NOMO-1 (cell line): ENCODE measurements around the gene EDEM3.
"Not testable (repeated sequence)": the region's sequence is repeated elsewhere in the genome, so short reads cannot be mapped to it uniquely, and the experiment has no call there.

Experiments
- DNase-seq, 2 experiments: peaks; one replicate each; lab custom pipeline; 2025; ENCODE audit not compliant: unreplicated experiment in 2 of 2; lab: John Stamatoyannopoulos, UW

Gene EDEM3

GRCh38 chr1:184754476-184755225, at the start of gene EDEM3:
Gene EDEM3, minus strand, starts transcription at chr1:184754858. Its CDS starts 212 bp downstream, at chr1:184754646.
- DNase-seq = peak; percentile 99

- no peak for DNase-seq
Observed at GRCh38 chr1:184804220-184804619, 49.6 kb upstream of the EDEM3 start.

GRCh38 chr1:184803180-184803492, 48.5 kb upstream of the EDEM3 start:
- no peak for DNase-seq

GRCh38 chr1:184802354-184803179, 47.9 kb upstream of the EDEM3 start:
- no peak for DNase-seq

GRCh38 chr1:184801503-184801902, 46.8 kb upstream of the EDEM3 start:
- DNase-seq = no peak

- DNase-seq = no peak
Observed at GRCh38 chr1:184800876-184801275, 46.2 kb upstream of the EDEM3 start.

- no peak for DNase-seq
Observed at GRCh38 chr1:184793967-184794366, 39.3 kb upstream of the EDEM3 start.

GRCh38 chr1:184792450-184792969, 37.9 kb upstream of the EDEM3 start:
- peak; percentile 70 to 96 for DNase-seq

- no peak for DNase-seq
Observed at GRCh38 chr1:184791550-184791900, 36.9 kb upstream of the EDEM3 start.

GRCh38 chr1:184790642-184791549, 36.2 kb upstream of the EDEM3 start:
- DNase-seq = peak in 1 of 2 experiments; percentile 2

GRCh38 chr1:184789884-184790283, 35.2 kb upstream of the EDEM3 start:
- DNase-seq = no peak

- peak in 1 of 2 experiments; percentile 11 for DNase-seq
Observed at GRCh38 chr1:184788970-184789369, 34.3 kb upstream of the EDEM3 start.

GRCh38 chr1:184785529-184785928, 30.9 kb upstream of the EDEM3 start:
- no peak for DNase-seq

- DNase-seq = not testable (repeated sequence)
Observed at GRCh38 chr1:184783723-184784122, 29.1 kb upstream of the EDEM3 start.

- DNase-seq = no peak
Observed at GRCh38 chr1:184781941-184782340, 27.3 kb upstream of the EDEM3 start.

GRCh38 chr1:184775885-184776284, 21.2 kb upstream of the EDEM3 start:
- no peak for DNase-seq

- DNase-seq = no peak
Observed at GRCh38 chr1:184775329-184775728, 20.7 kb upstream of the EDEM3 start.

GRCh38 chr1:184773762-184774320, 19.2 kb upstream of the EDEM3 start:
- DNase-seq = no peak

GRCh38 chr1:184771190-184771691, 16.6 kb upstream of the EDEM3 start:
- no peak for DNase-seq

GRCh38 chr1:184770181-184770979, 15.7 kb upstream of the EDEM3 start:
- DNase-seq = no peak
